Activated naive CD4-positive, alpha-beta T cell treated with anti-CD3 and anti-CD28 coated beads, Interleukin-2, amount 50 U/mL, for 72 hours (primary cell): Measurements from ENCODE around the gene GCH1. TPM values are rescaled to one million over a fixed set of nuclear protein-coding genes. Genes with fewer than 3 reads are reported as not detected.
A peak's percentile ranks its signal among the peaks of the same experiment; 100 is the strongest.
"Not testable (repeated sequence)": the region's sequence is repeated elsewhere in the genome, so short reads cannot be mapped to it uniquely, and the experiment has no call there.

ENCODE experiments used
- ATAC-seq, 2 donors: fragments of 150-1000 bp; cut with Tn5 transposase; 2 replicates each; pipeline ENCODE4 v1.10.0; 2021; ENCODE audit warnings: mild to moderate bottlenecking in 2 of 2, moderate library complexity in 2 of 2
- DNase-seq, 2 donors: peaks; one replicate each; pipeline ENCODE4 v3.0.0; 2021 to 2022; ENCODE audit warnings: low spot score in 2 of 2
- H3K27ac Mint-ChIP-seq, 2 donors: one replicate each; pipeline ENCODE4 v1.8.0; 2022; ENCODE audit warnings: mild to moderate bottlenecking in 2 of 2, mixed read lengths in 2 of 2
- H3K36me3 Mint-ChIP-seq, 2 donors: one replicate each; pipeline ENCODE4 v1.8.0; 2022; ENCODE audit warnings: mixed read lengths in 2 of 2
- H3K9me3 Mint-ChIP-seq, 2 donors: one replicate each; pipeline ENCODE4 v1.8.0; 2022; ENCODE audit warnings: mixed read lengths in 2 of 2
- total RNA-seq, 2 donors: library from RNA; stranded (reverse); gene quantifications; one replicate each; pipeline ENCODE4 v1.2.3, GENCODE V29; 2022

GCH1 gene
- 10 to 100 TPM; 36.1 to 52.3 TPM for total RNA-seq

- Mint-ChIP-seq H3K36me3 (peaks cover 0 to 6% of the 10 kb centered on the region in 2 donors), H3K9me3 (no peaks in the 10 kb centered on the region), H3K27ac (peak within 1 kb of the TSS; percentile 60 to 86)
- DNase-seq (peak; percentile 78 to 86), ATAC-seq (peak; percentile 84 to 87)
Observed at GRCh38 chr14:54902521-54903420, at the start of gene GCH1. GCH1 (minus strand) TSS chr14:54902826; CDS start chr14:54902663, 163 bp downstream.

GRCh38 chr14:54947230-54947629 lies 44.6 kb upstream of the GCH1 start:
- Mint-ChIP-seq H3K36me3 (peaks cover 28 to 45% of the 10 kb centered on the region in 2 donors), H3K27ac (no peak overlapping the region)

GRCh38 chr14:54946500-54946899 lies 43.9 kb upstream of the GCH1 start:
- no peak overlapping the region for H3K27ac Mint-ChIP-seq
- DNase-seq: no peak
- H3K36me3 Mint-ChIP-seq: peaks cover 28 to 45% of the 10 kb centered on the region in 2 donors
- H3K9me3 Mint-ChIP-seq: peaks cover 3 to 10% of the 10 kb centered on the region in 2 donors
- no peak for ATAC-seq

More at GRCh38 chr14:54947230-54947629, 44.6 kb upstream of the GCH1 start:
- H3K9me3 Mint-ChIP-seq: peaks cover 3 to 10% of the 10 kb centered on the region in 2 donors
- no peak for DNase-seq
- no peak for ATAC-seq

GRCh38 chr14:54944737-54945391 lies 42.2 kb upstream of the GCH1 start:
- Mint-ChIP-seq H3K9me3 (peaks cover 3 to 6% of the 10 kb centered on the region in 2 donors), H3K27ac (no peak overlapping the region), H3K36me3 (peaks cover 19 to 43% of the 10 kb centered on the region in 2 donors)
- ATAC-seq (no peak), DNase-seq (no peak)

GRCh38 chr14:54942913-54943312 lies 40.3 kb upstream of the GCH1 start:
- no peak overlapping the region for H3K27ac Mint-ChIP-seq
- no peak for DNase-seq
- ATAC-seq: no peak
- peaks cover 6 to 28% of the 10 kb centered on the region in 2 donors for H3K36me3 Mint-ChIP-seq
- no peaks in the 10 kb centered on the region for H3K9me3 Mint-ChIP-seq

- peaks cover 0 to 14% of the 10 kb centered on the region in 2 donors for H3K36me3 Mint-ChIP-seq
- no peaks in the 10 kb centered on the region for H3K9me3 Mint-ChIP-seq
- ATAC-seq: no peak
- no peak overlapping the region for H3K27ac Mint-ChIP-seq
- no peak for DNase-seq
Observed at GRCh38 chr14:54936816-54937215, 34.2 kb upstream of the GCH1 start.

GRCh38 chr14:54935958-54936357 lies 33.3 kb upstream of the GCH1 start:
- no peak for ATAC-seq
- no peak for DNase-seq
- no peaks in the 10 kb centered on the region for H3K9me3 Mint-ChIP-seq
- H3K27ac Mint-ChIP-seq: no peak overlapping the region
- H3K36me3 Mint-ChIP-seq: peaks cover 0 to 9% of the 10 kb centered on the region in 2 donors

- no peaks in the 10 kb centered on the region for H3K9me3 Mint-ChIP-seq
- DNase-seq: no peak
- peaks cover 0 to 5% of the 10 kb centered on the region in 2 donors for H3K36me3 Mint-ChIP-seq
- no peak overlapping the region for H3K27ac Mint-ChIP-seq
- no peak for ATAC-seq
Observed at GRCh38 chr14:54935100-54935499, 32.5 kb upstream of the GCH1 start.

GRCh38 chr14:54933006-54933405 lies 30.4 kb upstream of the GCH1 start:
- H3K27ac Mint-ChIP-seq: no peak overlapping the region
- no peaks in the 10 kb centered on the region for H3K9me3 Mint-ChIP-seq
- H3K36me3 Mint-ChIP-seq: peaks cover 0 to 3% of the 10 kb centered on the region in 2 donors
- ATAC-seq: no peak
- DNase-seq: no peak

GRCh38 chr14:54931598-54932340 lies 29.1 kb upstream of the GCH1 start:
- DNase-seq (no peak), ATAC-seq (no peak)
- no peaks in the 10 kb centered on the region for H3K9me3 Mint-ChIP-seq
- peak overlapping the region in 1 of 2 donors; percentile 30 for H3K27ac Mint-ChIP-seq
- no peaks in the 10 kb centered on the region for H3K36me3 Mint-ChIP-seq

- DNase-seq (no peak), ATAC-seq (no peak)
- no peaks in the 10 kb centered on the region for H3K9me3 Mint-ChIP-seq
Observed at GRCh38 chr14:54931101-54931500, 28.5 kb upstream of the GCH1 start.

GRCh38 chr14:54929556-54929955 lies 26.9 kb upstream of the GCH1 start:
- H3K27ac Mint-ChIP-seq: no peak overlapping the region
- ATAC-seq: no peak
- H3K36me3 Mint-ChIP-seq: no peaks in the 10 kb centered on the region

More at GRCh38 chr14:54931101-54931500, 28.5 kb upstream of the GCH1 start:
- Mint-ChIP-seq H3K36me3 (no peaks in the 10 kb centered on the region), H3K27ac (no peak overlapping the region)

GRCh38 chr14:54928216-54928615 lies 25.6 kb upstream of the GCH1 start:
- ATAC-seq (no peak), DNase-seq (no peak)
- Mint-ChIP-seq H3K27ac (no peak overlapping the region), H3K9me3 (no peaks in the 10 kb centered on the region), H3K36me3 (no peaks in the 10 kb centered on the region)

More at GRCh38 chr14:54929556-54929955, 26.9 kb upstream of the GCH1 start:
- DNase-seq: no peak
- no peaks in the 10 kb centered on the region for H3K9me3 Mint-ChIP-seq

GRCh38 chr14:54927551-54927950 lies 24.9 kb upstream of the GCH1 start:
- H3K9me3 Mint-ChIP-seq: no peaks in the 10 kb centered on the region
- ATAC-seq: no peak
- no peak overlapping the region for H3K27ac Mint-ChIP-seq

GRCh38 chr14:54926570-54926969 lies 23.9 kb upstream of the GCH1 start:
- not testable (repeated sequence) for H3K36me3 Mint-ChIP-seq, ATAC-seq, H3K9me3 Mint-ChIP-seq, DNase-seq, H3K27ac Mint-ChIP-seq

More at GRCh38 chr14:54927551-54927950, 24.9 kb upstream of the GCH1 start:
- DNase-seq: no peak
- H3K36me3 Mint-ChIP-seq: no peaks in the 10 kb centered on the region

- DNase-seq: no peak
- H3K36me3 Mint-ChIP-seq: no peaks in the 10 kb centered on the region
- H3K9me3 Mint-ChIP-seq: no peaks in the 10 kb centered on the region
- no peak overlapping the region for H3K27ac Mint-ChIP-seq
- ATAC-seq: no peak
Observed at GRCh38 chr14:54922598-54922997, 20.0 kb upstream of the GCH1 start.

- no peaks in the 10 kb centered on the region for H3K36me3 Mint-ChIP-seq
- DNase-seq: no peak
- H3K9me3 Mint-ChIP-seq: no peaks in the 10 kb centered on the region
- ATAC-seq: no peak
- no peak overlapping the region for H3K27ac Mint-ChIP-seq
Observed at GRCh38 chr14:54920052-54920451, 17.4 kb upstream of the GCH1 start.
